Uterine smooth muscle cell (primary cell): ENCODE results near the gene OPA3. TPM values are rescaled to one million over a fixed set of nuclear protein-coding genes. Genes with fewer than 3 reads are reported as not detected.

Experiments used
- total RNA-seq: library from RNA; depleted of rRNA; stranded (reverse); fragments of >200 nt; gene quantifications from 2 replicates; pipeline ENCODE4 v1.2.3, GENCODE V29; 2014

Gene OPA3
- total RNA-seq: 5.2 and 6.0 TPM in 2 replicates

GRCh38 chr19:45584332-45585157 is at the start of gene OPA3:
Gene OPA3, minus strand, starts transcription at chr19:45584802. Its CDS starts 38 bp downstream, at chr19:45584764.

GRCh38 chr19:45601524-45602374 is 17.1 kb upstream of the OPA3 start, which contains the start of gene GPR4:
Gene GPR4, minus strand, starts transcription at chr19:45602212. Its CDS starts 10,346 bp downstream, at chr19:45591866.

GRCh38 chr19:45506989-45507871 is 77.4 kb downstream of the OPA3 start, which contains the start of gene VASP:
Gene VASP, plus strand, starts transcription at chr19:45507479. Its CDS starts 293 bp downstream, at chr19:45507772.

GRCh38 chr19:45498411-45499195 is 86.0 kb downstream of the OPA3 start, which contains the start of gene PPM1N:
Gene PPM1N, plus strand, starts transcription at chr19:45498443. Its CDS starts 30 bp downstream, at chr19:45498473.

Other genes with a start within 250 kb of the OPA3 start
- gene KLC3, start 244.1 kb downstream of the OPA3 start, total RNA-seq: 0.66 TPM in 1 of 2 replicates, not detected in the other
- gene ERCC2, start 214.2 kb downstream of the OPA3 start, total RNA-seq: 22.0 and 28.0 TPM in 2 replicates
- gene PPP1R13L, start 179.7 kb downstream of the OPA3 start, total RNA-seq: 3.3 and 7.2 TPM in 2 replicates
- gene POLR1G, start 178.2 kb downstream of the OPA3 start, total RNA-seq: 8.6 and 13.6 TPM in 2 replicates
- gene ERCC1, start 160.9 kb downstream of the OPA3 start, total RNA-seq: 97.2 and 128 TPM in 2 replicates
- 0.44 and 0.62 TPM in 2 replicates for gene FOSB, start 116.8 kb downstream of the OPA3 start, total RNA-seq
- gene RTN2, start 87.8 kb downstream of the OPA3 start, total RNA-seq: 6.1 and 8.1 TPM in 2 replicates
- 2.3 and 2.7 TPM in 2 replicates for gene PPM1N, start 86.4 kb downstream of the OPA3 start, total RNA-seq
- gene VASP, start 77.3 kb downstream of the OPA3 start, total RNA-seq: 79.4 and 119 TPM in 2 replicates
- gene GPR4, start 17.4 kb upstream of the OPA3 start, total RNA-seq: 0.11 and 0.12 TPM in 2 replicates
- gene EML2, start 54.6 kb upstream of the OPA3 start, total RNA-seq: 48.3 and 65.2 TPM in 2 replicates
- under 0.01 TPM in 1 of 2 replicates, not detected in the other for gene GIPR, start 83.4 kb upstream of the OPA3 start, total RNA-seq
- 360 and 424 TPM in 2 replicates for gene SNRPD2, start 107.2 kb upstream of the OPA3 start, total RNA-seq
- 15.6 and 24.7 TPM in 2 replicates for gene QPCTL, start 107.9 kb upstream of the OPA3 start, total RNA-seq
- gene FBXO46, start 146.1 kb upstream of the OPA3 start, total RNA-seq: 4.4 and 5.6 TPM in 2 replicates
- not detected in 2 replicates for gene MEIOSIN, start 148.6 kb upstream of the OPA3 start, total RNA-seq
- 7.0 and 13.6 TPM in 2 replicates for gene SIX5, start 184.4 kb upstream of the OPA3 start, total RNA-seq
- 21.7 and 39.0 TPM in 2 replicates for gene DMPK, start 197.7 kb upstream of the OPA3 start, total RNA-seq
- 42.9 and 55.0 TPM in 2 replicates for gene DMWD, start 208.0 kb upstream of the OPA3 start, total RNA-seq
- 0.11 and 0.12 TPM in 2 replicates for gene RSPH6A, start 230.5 kb upstream of the OPA3 start, total RNA-seq